Hepatocyte (in vitro differentiated cells): ENCODE measurements around the gene ZNF638.

ENCODE experiments used
- CTCF ChIP-seq: fragments of 200-600 bp; sonication (generic); IDR thresholded peaks from 2 replicates; pipeline ENCODE4 v1.5.1; 2016; ENCODE audit warnings: antibody characterized with exemption, mild to moderate bottlenecking; ENCODE audit not compliant: poor library complexity
- EZH2 ChIP-seq: fragments of 200-600 bp; sonication (generic); IDR thresholded peaks from 2 replicates; pipeline ENCODE4 v1.6.1; 2016; ENCODE audit warnings: antibody characterized with exemption, mild to moderate bottlenecking, borderline replicate concordance

- TF ChIP-seq CTCF (no peak), EZH2 (no peak)
Measured at GRCh38 chr2:71292159-71292558, 39.4 kb upstream of the ZNF638 start.
